ENCODE data around the gene PURA.

Gene PURA

DNA sequence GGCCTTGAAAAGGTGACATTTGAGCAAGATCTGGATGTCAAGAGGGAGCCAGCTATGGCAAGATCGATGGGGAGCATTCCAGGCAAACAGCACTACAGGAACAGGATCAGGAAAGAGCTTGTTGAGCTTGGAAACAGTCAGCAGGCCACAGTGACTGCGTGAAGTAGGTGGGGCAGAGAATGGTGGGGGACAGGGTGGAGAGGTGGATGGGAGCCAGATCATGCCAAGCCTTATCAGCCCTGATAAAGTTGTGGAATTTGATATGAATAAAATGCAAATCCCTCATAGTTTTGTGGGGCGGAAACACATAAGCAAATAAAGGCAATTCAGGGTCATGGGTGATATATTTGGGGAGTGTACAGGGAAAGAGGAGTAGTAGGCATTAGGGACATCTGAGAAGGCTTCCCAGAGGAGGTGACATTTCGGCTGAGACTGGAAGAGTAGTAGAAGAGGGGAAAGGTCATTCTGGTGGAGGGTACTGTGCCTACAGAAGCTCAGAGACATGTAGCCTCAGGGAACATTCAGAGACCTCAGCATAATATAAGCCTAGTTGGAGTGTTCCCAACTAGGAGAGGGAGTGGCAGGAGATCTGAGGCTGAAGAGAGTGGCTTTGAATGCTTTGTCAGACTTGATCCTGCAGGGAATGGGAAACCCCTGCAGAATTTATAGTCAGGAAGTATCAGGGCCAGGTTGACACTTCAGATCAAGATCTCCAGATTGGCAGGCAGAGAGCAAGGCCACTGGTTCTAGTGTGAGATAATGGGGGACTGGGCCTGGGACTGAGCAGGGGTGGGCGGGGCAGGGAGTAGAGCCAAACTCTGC, 51.4 kb downstream of the PURA start:
- DNase-seq = no peak

DNA sequence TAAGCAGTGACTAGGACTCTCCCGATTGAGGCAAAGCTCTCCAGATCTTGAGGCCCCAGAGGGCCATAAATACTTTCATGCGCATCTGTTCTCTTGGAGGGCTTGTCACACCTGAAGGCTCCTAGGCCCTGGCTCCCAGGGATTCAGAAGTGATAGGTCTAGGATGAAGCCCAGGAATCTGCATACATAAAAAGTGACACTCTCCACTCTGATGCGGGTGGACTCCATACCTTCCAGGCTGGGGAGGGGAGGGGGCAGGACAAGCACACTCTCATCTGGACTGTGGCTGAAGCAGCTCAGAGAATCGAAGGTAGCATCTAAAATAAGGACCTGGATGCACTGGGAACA, 52.0 kb downstream of the PURA start:
- no peak for DNase-seq

DNA sequence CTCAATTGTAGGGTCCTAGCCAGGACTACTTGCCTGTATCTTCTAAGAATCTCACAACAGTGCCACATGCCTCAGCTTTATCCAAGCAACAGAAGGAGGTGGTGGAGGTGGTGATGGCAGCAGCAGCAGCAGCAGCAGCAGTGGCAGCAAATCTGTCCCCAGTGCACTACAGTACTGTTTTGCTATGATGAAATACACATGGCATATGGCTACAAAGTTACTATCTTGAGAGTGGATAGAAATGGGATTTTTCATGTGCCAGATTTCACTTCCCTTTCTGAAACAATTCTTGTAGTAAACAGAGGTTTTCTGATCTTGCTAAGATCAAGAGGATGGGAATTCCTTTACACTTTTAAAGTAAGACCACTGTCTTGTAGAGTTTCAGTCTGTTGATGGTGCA, 53.0 kb downstream of the PURA start:
- no peak for DNase-seq

DNA sequence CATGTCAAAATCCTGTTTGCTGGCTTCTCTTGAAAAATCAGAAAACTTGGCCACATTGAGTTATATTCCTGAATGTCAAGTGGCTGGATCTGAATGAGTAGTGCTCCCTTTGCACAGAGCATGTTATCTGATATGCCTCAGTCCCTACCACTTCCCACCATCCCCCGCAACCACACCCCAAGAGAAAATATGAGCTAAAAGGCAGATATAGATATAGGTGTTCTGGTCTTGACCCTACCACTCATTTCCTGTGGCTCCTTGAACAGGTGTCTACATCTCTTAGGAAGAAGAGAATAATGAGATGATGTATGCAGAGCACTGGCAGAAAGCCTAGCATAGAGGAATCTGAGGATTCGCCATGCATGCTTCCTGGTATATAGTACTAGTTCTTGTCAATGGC, 54.5 kb downstream of the PURA start:
- DNase-seq = no peak

DNA sequence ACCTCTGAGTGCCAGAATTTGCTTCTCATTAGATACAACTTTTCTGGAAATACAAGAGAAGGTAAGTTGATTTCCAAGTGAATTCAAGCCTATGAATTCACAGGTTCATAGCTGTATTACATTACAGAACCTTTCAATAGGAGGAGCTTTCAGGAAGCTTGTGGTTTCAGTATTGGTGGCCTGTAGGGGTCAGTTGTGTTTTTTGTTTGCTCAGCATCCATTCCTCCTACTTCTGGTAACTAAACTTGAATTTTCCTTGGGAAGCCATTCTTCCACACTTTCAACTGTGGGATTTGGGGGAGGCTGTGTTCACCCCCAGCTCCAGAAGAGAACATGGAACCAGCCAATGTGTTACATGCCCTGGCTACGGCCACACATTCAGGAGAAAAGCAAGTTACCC, 55.5 kb downstream of the PURA start:
- DNase-seq = no peak

DNA sequence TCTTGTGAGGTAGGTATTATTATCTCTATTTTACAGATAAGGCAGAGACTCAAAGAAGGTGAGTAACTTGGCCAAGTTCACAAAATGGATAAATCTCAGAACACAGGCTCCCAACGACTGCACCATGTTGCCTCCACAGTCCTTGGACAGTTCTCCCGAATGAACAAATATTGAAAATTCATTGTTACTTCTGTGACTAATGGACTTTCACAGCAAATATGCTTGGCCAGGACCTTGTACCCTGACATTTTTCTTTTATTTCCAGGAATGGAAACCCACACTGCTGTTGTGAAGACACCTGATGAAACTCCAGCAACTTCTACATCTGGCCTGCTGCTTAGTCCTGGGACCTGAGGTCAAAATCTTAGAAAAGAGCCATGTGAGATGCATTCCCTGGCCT, 58.6 kb downstream of the PURA start:
- no peak for DNase-seq

DNA sequence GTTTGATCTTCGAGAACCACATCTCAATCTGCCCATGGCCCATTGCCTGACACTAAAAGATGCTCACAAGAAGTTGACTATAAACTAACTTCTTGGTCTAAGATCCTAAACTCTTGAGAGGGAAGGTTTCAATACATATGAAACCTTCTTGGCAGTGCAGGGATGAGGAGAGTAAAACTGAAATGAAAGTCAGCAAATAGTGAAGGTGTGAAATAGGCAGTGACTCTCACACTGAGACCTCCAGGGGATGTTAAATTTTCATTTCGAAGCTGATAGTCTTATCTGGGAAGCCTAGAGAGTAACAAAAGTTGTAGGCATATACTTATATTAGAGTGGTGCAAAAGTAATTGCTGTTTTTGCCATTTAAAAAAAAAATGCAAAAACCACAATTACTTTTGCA, 60.1 kb downstream of the PURA start:
- DNase-seq = no peak

DNA sequence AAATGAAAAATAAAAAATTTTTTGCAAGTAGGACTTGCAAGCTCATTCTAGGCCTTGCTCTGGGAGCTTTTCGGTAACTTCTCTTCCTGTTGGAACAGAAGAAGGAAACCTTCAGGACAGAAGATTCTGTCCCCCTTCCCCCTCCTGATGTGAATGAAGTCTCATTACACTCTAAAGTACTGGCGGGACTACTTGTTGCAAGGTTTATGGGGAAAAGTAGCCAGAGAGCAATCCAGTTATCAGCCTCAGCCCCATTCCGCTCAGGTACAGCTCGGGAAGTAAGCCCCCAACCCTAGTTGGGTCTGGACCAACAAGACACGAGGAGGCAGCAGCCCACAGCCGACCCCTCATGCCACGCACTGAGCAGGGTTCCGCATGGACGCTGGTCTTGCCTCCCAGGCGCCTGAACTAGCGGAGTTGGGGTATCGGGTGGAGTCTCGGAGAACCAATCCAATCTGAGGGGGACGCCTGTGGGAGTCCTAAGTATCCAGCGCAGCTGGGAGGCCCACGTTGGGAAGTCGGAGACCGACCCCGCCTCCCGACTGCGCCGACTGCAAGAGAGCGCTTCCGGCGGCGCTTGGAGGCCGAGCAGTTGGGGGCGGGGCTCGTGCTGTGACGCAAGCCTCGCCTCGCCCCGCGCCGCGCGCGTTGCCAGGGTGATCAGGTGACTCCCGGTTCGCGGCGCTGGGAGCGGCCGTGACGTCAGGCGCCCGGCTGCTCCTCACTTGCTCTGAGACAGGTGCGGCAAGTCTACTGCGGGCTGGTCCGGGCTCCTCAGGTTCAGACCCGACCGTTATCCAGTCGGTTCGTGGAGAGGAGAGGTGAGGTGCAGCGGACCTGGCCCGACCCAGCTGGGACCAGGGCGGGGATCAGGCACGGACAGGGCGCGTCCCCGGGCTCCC, 60.8 kb downstream of the PURA start, which contains the start of gene CYSTM1:
TSS of gene CYSTM1 (plus strand) at position 724 of the 902 bp plus-strand sequence. CDS start 19,278 bp downstream, outside the sequence.
- peak; percentile 90 for DNase-seq

All from NCI-H2171 (cell line).